ENCODE measurements around the gene CPD.

CPD gene

DNA sequence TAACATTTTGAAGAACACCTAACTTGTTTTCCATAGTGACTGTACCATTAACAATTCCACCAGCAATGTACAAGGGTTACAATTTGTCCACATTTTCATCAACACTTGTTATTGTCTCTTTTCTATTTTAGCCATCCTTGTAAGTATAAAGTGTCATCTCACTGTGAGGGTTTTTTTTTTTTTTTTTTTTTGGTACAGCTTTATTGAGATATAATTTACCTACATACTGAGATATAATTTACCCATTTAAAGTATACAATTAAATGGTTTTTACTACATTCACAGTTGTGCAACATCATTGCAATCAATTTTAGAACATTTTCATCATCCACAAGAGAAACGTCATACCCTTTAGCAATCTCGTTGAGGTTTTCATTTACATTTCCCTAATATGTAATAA lies 27.0 kb upstream of the CPD start:
- TF ChIP-seq, protein P1, sequence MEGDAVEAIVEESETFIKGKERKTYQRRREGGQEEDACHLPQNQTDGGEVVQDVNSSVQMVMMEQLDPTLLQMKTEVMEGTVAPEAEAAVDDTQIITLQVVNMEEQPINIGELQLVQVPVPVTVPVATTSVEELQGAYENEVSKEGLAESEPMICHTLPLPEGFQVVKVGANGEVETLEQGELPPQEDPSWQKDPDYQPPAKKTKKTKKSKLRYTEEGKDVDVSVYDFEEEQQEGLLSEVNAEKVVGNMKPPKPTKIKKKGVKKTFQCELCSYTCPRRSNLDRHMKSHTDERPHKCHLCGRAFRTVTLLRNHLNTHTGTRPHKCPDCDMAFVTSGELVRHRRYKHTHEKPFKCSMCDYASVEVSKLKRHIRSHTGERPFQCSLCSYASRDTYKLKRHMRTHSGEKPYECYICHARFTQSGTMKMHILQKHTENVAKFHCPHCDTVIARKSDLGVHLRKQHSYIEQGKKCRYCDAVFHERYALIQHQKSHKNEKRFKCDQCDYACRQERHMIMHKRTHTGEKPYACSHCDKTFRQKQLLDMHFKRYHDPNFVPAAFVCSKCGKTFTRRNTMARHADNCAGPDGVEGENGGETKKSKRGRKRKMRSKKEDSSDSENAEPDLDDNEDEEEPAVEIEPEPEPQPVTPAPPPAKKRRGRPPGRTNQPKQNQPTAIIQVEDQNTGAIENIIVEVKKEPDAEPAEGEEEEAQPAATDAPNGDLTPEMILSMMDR (conservative IDR thresholded peaks at IDR 0.05; ENCODE audit: low read depth) = no peak
- H3K27ac ChIP-seq = no peak overlapping the region
- DNase-seq (ENCODE audit: low spot score) = no peak
- ChIA-PET POLR2A (ENCODE audit: low non-redundant PET) (no interaction called here), CTCF (no interaction called here)

DNA sequence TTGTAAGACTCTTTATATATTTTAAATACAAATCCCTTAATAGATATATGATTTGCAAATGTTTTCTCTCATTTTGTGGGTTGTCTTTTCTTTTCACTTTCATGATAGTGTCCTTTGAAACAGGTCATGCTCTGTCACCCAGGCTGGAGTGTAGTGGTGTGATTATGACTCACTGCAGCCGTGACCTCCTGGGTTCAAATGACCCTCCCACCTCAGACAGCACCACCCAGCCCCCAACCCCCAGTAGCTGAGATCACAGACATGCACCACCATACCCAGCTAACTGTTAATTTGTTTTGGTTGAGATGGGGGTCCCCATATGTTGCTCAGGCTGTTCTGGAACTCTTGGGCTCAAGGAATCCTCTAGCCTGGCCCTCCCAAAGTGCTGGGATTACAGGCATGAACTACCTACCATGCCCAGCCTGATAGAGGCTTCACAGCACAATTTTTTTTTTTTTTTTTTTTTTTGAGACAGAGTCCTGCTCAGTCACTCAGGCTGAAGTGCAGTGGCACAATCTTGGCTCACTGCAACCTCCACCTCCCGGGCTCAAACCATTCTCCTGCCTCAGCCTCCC lies 26.4 kb upstream of the CPD start:
- H3K27ac ChIP-seq = no peak overlapping the region
- ChIA-PET CTCF (interaction anchor here (0.5 to 0.8 kb wide), 3 partner anchors 13 to 114 kb away, joined by 3 to 6 read pairs (median 4); no protein-coding TSS in a partner anchor), POLR2A (ENCODE audit: low non-redundant PET) (no interaction called here)
- TF ChIP-seq, protein P1 (conservative IDR thresholded peaks at IDR 0.05; ENCODE audit: low read depth) = no peak
- DNase-seq (ENCODE audit: low spot score) = no peak

DNA sequence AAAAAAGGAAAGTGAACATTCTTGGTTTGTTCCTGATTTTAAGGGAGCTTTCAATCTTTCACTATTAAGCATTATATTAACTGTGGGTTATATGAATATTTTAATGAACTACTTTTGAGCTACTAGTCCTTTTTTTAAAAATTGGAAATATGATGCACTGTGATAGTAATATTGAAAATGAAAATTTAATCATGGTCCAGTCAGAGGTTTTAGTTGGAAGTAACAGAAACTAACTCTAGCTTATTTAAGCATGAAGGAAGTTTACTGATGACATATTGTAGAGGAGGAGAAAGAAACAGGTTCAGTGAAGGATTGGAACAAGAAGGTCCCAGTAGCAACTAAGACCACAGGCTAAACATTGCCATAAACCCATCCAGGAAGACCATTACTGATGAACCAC lies 24.0 kb upstream of the CPD start:
- H3K27ac ChIP-seq = no peak overlapping the region
- ChIA-PET CTCF (no interaction called here), POLR2A (ENCODE audit: low non-redundant PET) (no interaction called here)
- DNase-seq (ENCODE audit: low spot score) = no peak
- TF ChIP-seq, protein P1 (conservative IDR thresholded peaks at IDR 0.05; ENCODE audit: low read depth) = no peak

DNA sequence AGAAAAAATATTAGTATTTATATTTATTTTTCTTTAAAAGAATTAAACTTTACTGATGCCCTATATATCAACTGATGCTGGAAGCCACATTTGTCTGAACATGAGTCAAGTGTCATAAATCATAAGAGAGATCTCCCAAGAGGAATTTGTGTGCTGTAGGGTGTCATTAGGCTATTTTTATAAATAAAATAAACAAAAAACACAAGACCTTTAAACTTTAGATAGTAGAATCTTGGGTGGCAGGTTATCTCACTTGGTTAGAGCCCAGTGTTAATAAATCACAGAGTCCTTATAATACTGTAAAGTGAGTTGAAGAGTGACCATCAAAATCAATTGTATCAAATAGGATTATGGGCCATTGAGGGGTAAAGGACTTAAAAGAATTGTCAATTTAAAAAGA lies 21.3 kb upstream of the CPD start:
- TF ChIP-seq, protein P1 (conservative IDR thresholded peaks at IDR 0.05; ENCODE audit: low read depth) = no peak
- no peak overlapping the region for H3K27ac ChIP-seq
- POLR2A ChIA-PET (ENCODE audit: low non-redundant PET) = no interaction called here
- CTCF ChIA-PET = interaction anchor here (0.6 to 1.4 kb wide), 2 partner anchors 17 to 181 kb away, joined by 3 to 7 read pairs; no protein-coding TSS in a partner anchor
- no peak for DNase-seq (ENCODE audit: low spot score)

DNA sequence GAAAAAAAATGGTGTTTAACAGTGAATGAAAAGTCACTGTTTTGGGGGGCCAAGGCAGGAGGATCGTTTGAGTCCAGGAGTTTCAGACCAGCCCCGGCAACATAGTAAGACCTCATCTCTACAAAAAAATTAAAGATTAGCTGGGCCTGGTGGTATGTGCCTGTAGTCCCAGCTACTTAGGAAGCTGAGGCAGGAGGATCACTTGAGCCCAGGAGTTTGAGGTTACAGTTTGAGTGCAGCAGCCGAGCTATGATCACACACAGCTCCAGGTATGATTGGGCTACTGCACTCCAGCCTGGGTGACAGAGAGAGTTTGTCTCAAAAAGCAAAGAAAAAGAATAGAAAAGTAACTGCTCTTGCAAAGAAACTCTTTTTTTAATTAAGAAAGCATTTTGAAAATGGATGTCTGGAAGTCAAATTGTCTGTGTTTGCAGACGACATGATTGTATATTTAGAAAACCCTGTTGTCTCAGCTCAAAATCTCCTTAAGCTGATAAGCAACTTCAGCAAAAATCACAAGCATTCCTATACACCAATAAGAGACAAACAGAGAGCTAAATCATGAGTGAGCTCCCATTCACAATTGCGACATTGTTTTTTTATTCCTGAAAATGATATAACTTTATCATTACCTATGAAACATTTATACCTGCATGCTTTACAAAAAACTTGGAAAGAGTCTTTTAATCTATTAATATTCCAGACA lies 20.5 kb upstream of the CPD start:
- ChIA-PET CTCF (interaction anchor here (0.6 to 1.0 kb wide), 4 partner anchors 20 to 163 kb away, joined by 3 to 6 read pairs (median 4); no protein-coding TSS in a partner anchor), POLR2A (ENCODE audit: low non-redundant PET) (no interaction called here)
- no peak overlapping the region for H3K27ac ChIP-seq
- TF ChIP-seq, protein P1 (conservative IDR thresholded peaks at IDR 0.05; ENCODE audit: low read depth) = no peak
- no peak for DNase-seq (ENCODE audit: low spot score)

DNA sequence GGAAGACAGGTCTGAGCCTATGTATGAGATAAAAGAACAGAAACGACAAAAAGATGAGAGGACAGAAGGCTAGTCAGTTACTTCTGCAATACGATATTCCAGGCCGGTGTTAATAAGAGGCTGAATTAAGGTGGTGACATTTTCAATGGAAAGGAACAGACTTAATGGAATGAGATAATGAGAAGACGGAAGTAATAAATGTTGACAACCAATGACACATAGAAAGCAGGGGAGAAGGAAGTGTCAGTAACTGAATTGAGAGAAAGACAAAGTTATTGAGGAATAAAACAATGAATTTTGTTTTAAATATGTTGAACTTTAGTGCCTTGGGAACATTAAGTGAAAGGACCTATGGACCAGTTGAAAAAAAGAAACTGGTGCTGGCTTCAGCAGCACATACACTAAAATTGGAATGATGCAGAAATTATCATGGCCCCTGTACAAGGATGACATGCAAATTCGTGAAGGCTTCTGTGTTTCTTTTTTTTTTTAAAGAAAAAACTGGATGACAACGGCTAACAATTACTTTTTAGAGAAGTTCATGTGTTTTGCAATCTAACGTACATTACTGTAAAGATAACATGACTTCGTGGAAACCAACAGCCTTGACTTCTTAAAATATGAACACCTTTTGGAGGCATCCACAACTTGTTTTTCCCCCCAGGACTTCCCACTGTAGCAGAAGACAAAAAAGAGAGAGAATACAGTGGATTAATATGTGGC lies 18.5 kb upstream of the CPD start:
- ChIA-PET CTCF (no interaction called here), POLR2A (ENCODE audit: low non-redundant PET) (no interaction called here)
- no peak overlapping the region for H3K27ac ChIP-seq
- no peak for DNase-seq (ENCODE audit: low spot score)
- TF ChIP-seq, protein P1 (conservative IDR thresholded peaks at IDR 0.05; ENCODE audit: low read depth) = no peak

Measured in RWPE1 (cell line).